ENCODE data around the gene ULK1. TPM values are rescaled to one million over a fixed set of nuclear protein-coding genes. Genes with fewer than 3 reads are reported as not detected.
A peak's percentile ranks its signal among the peaks of the same experiment; 100 is the strongest.

Gene ULK1
- 15.7 and 29.5 TPM in 2 replicates for total RNA-seq (2014; rRNA removed)
- percentile 72 among the genes with signal in this experiment for Bru-seq, nascent RNA
- percentile 77 among the genes with signal in this experiment for BruChase-seq, experiment 1, labeled RNA remaining after a 6-hour chase
- percentile 76 among the genes with signal in this experiment for BruChase-seq, experiment 2, labeled RNA remaining after a 2-hour chase
- long read RNA-seq, full-length matches to known transcripts: 19 of 305 reads
- long read RNA-seq, partial matches to known transcripts: 139 of 305 reads
- long read RNA-seq, other reads (novel, unspliced or antisense): 147 of 305 reads

DNA sequence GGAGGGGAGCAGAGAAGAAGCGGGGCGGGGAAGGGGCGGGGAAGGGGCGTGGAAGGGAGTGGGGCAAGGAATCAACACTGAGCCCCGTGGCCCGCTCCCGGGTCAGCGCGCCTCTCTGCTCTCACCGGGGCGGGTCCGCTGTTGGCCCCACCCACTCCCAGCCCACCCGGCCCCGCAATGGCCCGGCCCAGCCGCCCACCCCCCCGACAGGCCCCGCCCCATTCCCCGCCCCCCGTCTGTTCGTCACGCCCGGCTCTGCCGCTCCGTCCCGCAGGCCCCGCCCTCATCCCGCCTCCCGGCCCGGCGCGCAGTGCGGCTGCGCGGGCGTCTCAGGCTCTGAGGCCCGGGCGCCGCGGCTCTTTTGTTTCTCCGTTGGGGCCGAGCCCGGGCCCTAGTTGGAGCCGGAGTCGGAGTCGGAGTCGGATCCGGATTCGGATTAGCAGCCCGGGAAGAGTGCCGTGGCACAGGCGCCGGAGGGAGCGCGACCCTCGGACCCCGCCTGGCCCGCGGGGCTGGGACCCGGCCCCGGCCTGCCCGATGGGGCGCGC, at the start of gene ULK1:
Gene ULK1 (plus strand): TSS at position 310 of the 548 bp plus-strand sequence. CDS start 380 bp downstream, outside the sequence.
- H4K20me1 ChIP-seq (ENCODE audit: low read length): no peaks in the 10 kb centered on the region
- peak within 1 kb of the TSS; percentile 99 for H3K4me2 ChIP-seq (ENCODE audit: low read length)
- BruUV-seq (replicated peaks): no TSS peak
- H3K27ac ChIP-seq (ENCODE audit: low read length): peak within 1 kb of the TSS; percentile 88; the same call in 1 of the 2 replicates
- H3K4me3 ChIP-seq (ENCODE audit: low read length): peak within 1 kb of the TSS; percentile 74
- H3K79me2 ChIP-seq (ENCODE audit: low read length): peaks cover 32% of the 10 kb centered on the region
- H2AFZ ChIP-seq (ENCODE audit: low read length): no peak within 1 kb of the TSS
- CTCF ChIA-PET: no interaction called here
- intact Hi-C loops (cut with micrococcal nuclease): loop anchor here (1.0 kb wide), 2 partner anchors 9 to 34 kb away; no protein-coding TSS in a partner anchor
- ATAC-seq (peak; percentile 56), DNase-seq (peak; percentile 96)
- TF ChIP-seq EZH2phosphoT487 (IDR thresholded peaks at IDR 0.05; ENCODE audit: borderline replicate concordance, low read length) (no peak), EZH2 (IDR thresholded peaks at IDR 0.05; ENCODE audit: low read length, unreplicated experiment) (no peak)
- TF ChIP-seq, protein P1, sequence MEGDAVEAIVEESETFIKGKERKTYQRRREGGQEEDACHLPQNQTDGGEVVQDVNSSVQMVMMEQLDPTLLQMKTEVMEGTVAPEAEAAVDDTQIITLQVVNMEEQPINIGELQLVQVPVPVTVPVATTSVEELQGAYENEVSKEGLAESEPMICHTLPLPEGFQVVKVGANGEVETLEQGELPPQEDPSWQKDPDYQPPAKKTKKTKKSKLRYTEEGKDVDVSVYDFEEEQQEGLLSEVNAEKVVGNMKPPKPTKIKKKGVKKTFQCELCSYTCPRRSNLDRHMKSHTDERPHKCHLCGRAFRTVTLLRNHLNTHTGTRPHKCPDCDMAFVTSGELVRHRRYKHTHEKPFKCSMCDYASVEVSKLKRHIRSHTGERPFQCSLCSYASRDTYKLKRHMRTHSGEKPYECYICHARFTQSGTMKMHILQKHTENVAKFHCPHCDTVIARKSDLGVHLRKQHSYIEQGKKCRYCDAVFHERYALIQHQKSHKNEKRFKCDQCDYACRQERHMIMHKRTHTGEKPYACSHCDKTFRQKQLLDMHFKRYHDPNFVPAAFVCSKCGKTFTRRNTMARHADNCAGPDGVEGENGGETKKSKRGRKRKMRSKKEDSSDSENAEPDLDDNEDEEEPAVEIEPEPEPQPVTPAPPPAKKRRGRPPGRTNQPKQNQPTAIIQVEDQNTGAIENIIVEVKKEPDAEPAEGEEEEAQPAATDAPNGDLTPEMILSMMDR (conservative IDR thresholded peaks at IDR 0.05; ENCODE audit: low read depth, low read length): no peak
- POLR2A ChIA-PET (ENCODE audit: unreplicated experiment): no interaction called here
- H3K9me3 ChIP-seq (ENCODE audit: low read length): no peaks in the 10 kb centered on the region
- peak within 1 kb of the TSS; percentile 79 for H3K9ac ChIP-seq (ENCODE audit: low read length)
- H3K4me1 ChIP-seq (ENCODE audit: insufficient read depth, low read length): peaks cover 19% of the 10 kb centered on the region
- no peaks in the 10 kb centered on the region for H3F3A ChIP-seq (ENCODE audit: low read length, unreplicated experiment)
- no peaks in the 10 kb centered on the region for H3K9me2 ChIP-seq (replicated peaks; ENCODE audit: low read length)
- H3K36me3 ChIP-seq (ENCODE audit: low read depth, low read length): no peaks in the 10 kb centered on the region
- no peaks in the 10 kb centered on the region for H3K27me3 ChIP-seq (ENCODE audit: low read length)

DNA sequence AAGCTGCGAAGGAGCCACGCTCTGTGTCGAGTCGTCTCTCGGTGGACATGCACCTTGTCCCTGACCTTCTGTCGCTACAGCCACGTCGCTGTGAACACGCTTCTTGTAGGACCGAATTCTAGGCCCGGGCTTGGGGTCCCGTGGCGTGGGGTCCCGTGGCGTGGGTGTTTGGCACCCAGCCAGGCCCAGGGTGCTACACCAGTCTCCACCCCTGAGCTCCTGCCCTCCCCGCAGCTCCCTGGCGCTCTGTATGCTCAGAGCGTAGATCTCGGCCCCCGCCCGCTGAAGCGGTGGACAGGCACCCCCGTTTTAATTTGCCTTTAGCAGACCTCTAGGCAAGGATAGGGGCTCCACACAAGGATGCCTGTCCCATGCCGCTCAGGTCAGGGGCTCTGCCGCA, 49.8 kb upstream of the ULK1 start:
- TF ChIP-seq EZH2 (IDR thresholded peaks at IDR 0.05; ENCODE audit: low read length, unreplicated experiment) (no peak), EZH2phosphoT487 (IDR thresholded peaks at IDR 0.05; ENCODE audit: borderline replicate concordance, low read length) (no peak)
- TF ChIP-seq, protein P1 (conservative IDR thresholded peaks at IDR 0.05; ENCODE audit: low read depth, low read length): no peak
- no peak overlapping the region for H3K4me3 ChIP-seq (ENCODE audit: low read length)
- H3K27ac ChIP-seq (ENCODE audit: low read length): no peak overlapping the region
- DNase-seq (no peak), ATAC-seq (no peak)
- no peaks in the 10 kb centered on the region for H4K20me1 ChIP-seq (ENCODE audit: low read length)
- intact Hi-C loops (cut with micrococcal nuclease): no loop called here
- H3K79me2 ChIP-seq (ENCODE audit: low read length): no peaks in the 10 kb centered on the region
- H3K27me3 ChIP-seq (ENCODE audit: low read length): no peaks in the 10 kb centered on the region
- no TSS peak for BruUV-seq (replicated peaks)
- ChIA-PET POLR2A (ENCODE audit: unreplicated experiment) (no interaction called here), CTCF (no interaction called here)
- no peaks in the 10 kb centered on the region for H3K36me3 ChIP-seq (ENCODE audit: low read depth, low read length)
- peaks cover 3% of the 10 kb centered on the region for H3F3A ChIP-seq (ENCODE audit: low read length, unreplicated experiment)
- H2AFZ ChIP-seq (ENCODE audit: low read length): no peak overlapping the region
- no peak overlapping the region for H3K4me2 ChIP-seq (ENCODE audit: low read length)
- no peak overlapping the region for H3K9ac ChIP-seq (ENCODE audit: low read length)
- H3K9me3 ChIP-seq (ENCODE audit: low read length): no peaks in the 10 kb centered on the region
- no peaks in the 10 kb centered on the region for H3K9me2 ChIP-seq (replicated peaks; ENCODE audit: low read length)
- H3K4me1 ChIP-seq (ENCODE audit: insufficient read depth, low read length): no peaks in the 10 kb centered on the region

DNA sequence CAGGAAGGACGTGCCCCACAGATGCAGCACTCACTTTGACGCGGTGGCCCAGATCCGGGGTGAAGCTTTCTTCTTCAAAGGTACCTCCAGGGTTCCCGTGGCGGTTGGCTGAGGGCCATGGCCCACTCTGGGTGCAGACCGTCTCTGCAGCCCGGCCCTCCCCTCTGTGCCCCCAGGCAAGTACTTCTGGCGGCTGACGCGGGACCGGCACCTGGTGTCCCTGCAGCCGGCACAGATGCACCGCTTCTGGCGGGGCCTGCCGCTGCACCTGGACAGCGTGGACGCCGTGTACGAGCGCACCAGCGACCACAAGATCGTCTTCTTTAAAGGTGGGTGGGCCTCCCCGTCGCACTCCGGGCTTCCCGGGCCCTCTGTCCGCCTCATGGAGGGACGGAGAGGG, 49.3 kb upstream of the ULK1 start:
- no peaks in the 10 kb centered on the region for H3K9me2 ChIP-seq (replicated peaks; ENCODE audit: low read length)
- H3K4me1 ChIP-seq (ENCODE audit: insufficient read depth, low read length): no peaks in the 10 kb centered on the region
- no peak overlapping the region for H2AFZ ChIP-seq (ENCODE audit: low read length)
- ATAC-seq (no peak), DNase-seq (no peak)
- ChIA-PET POLR2A (ENCODE audit: unreplicated experiment) (no interaction called here), CTCF (no interaction called here)
- no peaks in the 10 kb centered on the region for H4K20me1 ChIP-seq (ENCODE audit: low read length)
- H3K27ac ChIP-seq (ENCODE audit: low read length): no peak overlapping the region
- no peaks in the 10 kb centered on the region for H3K79me2 ChIP-seq (ENCODE audit: low read length)
- intact Hi-C loops (cut with micrococcal nuclease): no loop called here
- no TSS peak for BruUV-seq (replicated peaks)
- TF ChIP-seq, protein P1 (conservative IDR thresholded peaks at IDR 0.05; ENCODE audit: low read depth, low read length): no peak
- TF ChIP-seq EZH2 (IDR thresholded peaks at IDR 0.05; ENCODE audit: low read length, unreplicated experiment) (no peak), EZH2phosphoT487 (IDR thresholded peaks at IDR 0.05; ENCODE audit: borderline replicate concordance, low read length) (no peak)
- H3K36me3 ChIP-seq (ENCODE audit: low read depth, low read length): no peaks in the 10 kb centered on the region
- no peak overlapping the region for H3K4me3 ChIP-seq (ENCODE audit: low read length)
- no peak overlapping the region for H3K4me2 ChIP-seq (ENCODE audit: low read length)
- H3F3A ChIP-seq (ENCODE audit: low read length, unreplicated experiment): peaks cover 3% of the 10 kb centered on the region
- H3K9me3 ChIP-seq (ENCODE audit: low read length): no peaks in the 10 kb centered on the region
- H3K27me3 ChIP-seq (ENCODE audit: low read length): no peaks in the 10 kb centered on the region
- no peak overlapping the region for H3K9ac ChIP-seq (ENCODE audit: low read length)

Measured in PC-3 (cell line).